Activated CD4-positive, CD25-positive, alpha-beta regulatory T cell treated with anti-CD3 and anti-CD28 coated beads, Interleukin-2, amount 50 U/mL, for 72 hours (primary cell): ENCODE results near the gene COX10.

ENCODE experiments used
- DNase-seq: peaks from one replicate; pipeline ENCODE4 v3.0.0; 2021

Gene COX10

DNA sequence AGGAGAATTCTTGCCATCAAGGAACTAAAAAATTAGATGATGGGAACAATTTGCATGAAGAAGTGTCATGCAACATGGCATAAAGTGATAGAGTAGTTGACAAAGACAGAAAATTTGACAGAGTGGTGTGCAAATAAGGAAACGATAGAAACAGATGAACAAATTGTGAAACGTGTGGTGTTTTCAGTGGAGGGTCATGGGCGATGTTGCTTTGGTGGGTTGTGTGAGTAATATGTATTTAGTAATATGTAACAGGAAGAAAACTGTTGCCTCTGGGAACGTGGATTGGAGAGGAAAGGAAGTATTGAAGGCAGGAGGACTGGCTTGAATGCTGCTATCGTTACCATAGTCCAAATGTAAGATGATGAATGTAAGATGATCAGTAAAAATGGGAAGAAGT is 3.6 kb downstream of the COX10 start:
- no peak for DNase-seq

DNA sequence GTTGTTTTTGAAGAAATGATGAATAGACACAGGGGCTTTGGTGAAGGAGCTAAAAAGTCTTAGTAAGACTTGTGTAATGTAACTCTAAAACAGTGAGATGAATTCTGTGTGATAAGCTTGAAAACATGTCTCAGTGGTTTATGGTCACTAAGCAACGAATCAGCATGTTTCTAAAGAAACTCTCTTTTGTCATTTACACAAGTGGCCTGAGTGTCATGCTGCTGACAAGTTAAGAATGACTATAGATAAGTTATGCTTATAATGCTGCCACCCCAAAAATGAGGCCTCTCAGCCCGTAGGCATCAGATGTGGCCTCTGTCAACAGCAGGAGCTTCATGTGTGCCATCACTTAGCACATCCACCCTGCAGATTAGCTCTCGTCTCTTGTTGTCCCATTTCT is 8.7 kb downstream of the COX10 start:
- no peak for DNase-seq

GRCh38 chr17:14080847-14081251 is 11.5 kb downstream of the COX10 start:
- no peak for DNase-seq

- DNase-seq: no peak
Measured at GRCh38 chr17:14082848-14083247, 13.5 kb downstream of the COX10 start.

GRCh38 chr17:14084955-14085354 is 15.7 kb downstream of the COX10 start:
- no peak for DNase-seq

DNA sequence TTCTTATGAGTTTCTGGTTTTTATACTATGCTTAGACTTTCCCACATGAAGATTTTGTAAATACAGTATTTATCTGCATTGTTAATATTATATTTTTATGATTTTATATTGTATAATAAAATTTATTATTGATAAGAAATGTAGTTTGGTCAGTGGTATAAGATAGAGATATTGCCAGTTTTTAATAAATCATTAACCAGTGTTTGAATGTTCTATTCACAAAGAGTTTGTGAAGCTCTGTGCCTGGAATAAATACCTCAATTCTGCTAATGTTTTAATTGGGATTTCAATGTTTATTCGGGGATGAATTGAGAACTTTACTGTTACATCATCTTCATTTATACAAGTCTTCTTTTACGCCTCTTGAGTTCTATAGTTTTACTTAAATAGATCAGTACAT is 16.9 kb downstream of the COX10 start:
- no peak for DNase-seq

GRCh38 chr17:14089179-14089578 is 19.9 kb downstream of the COX10 start:
- DNase-seq: no peak

DNA sequence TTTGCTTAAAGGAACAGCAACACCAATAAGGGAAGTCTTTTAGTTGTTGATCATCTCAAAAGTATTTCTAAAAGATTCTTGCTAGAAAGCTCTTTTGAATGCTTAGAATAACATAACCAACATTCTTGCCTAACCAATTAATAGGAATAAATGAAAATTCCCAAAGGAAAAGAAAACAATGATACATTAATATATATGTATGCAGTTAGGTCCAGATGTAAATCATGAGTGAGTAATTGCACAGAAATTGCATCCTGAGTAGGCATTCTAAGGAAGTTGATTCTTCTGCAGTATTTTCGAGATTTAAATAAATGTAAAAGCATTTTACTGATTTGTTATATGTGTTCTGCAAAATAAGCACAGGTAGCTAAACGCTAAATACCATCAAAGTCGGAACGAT is 22.1 kb downstream of the COX10 start:
- no peak for DNase-seq

DNA sequence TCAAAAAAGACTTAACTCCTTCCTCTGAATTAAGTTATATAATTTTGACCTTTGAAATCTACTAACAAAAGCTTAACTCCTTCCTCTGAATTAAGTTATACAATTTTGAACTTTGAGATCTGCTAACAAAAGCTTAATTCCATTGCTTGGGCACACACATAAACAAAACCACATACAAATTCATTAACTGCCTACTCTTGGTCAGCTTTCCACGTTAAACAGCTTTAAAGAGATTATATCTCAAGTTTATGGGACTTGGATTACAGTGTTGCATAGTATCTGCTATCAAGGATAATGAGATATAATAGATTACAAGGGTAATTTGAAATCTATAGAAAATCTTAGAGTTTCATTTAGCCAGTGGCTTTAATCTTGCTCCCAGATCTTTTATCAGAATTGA is 23.5 kb downstream of the COX10 start:
- DNase-seq: no peak

DNA sequence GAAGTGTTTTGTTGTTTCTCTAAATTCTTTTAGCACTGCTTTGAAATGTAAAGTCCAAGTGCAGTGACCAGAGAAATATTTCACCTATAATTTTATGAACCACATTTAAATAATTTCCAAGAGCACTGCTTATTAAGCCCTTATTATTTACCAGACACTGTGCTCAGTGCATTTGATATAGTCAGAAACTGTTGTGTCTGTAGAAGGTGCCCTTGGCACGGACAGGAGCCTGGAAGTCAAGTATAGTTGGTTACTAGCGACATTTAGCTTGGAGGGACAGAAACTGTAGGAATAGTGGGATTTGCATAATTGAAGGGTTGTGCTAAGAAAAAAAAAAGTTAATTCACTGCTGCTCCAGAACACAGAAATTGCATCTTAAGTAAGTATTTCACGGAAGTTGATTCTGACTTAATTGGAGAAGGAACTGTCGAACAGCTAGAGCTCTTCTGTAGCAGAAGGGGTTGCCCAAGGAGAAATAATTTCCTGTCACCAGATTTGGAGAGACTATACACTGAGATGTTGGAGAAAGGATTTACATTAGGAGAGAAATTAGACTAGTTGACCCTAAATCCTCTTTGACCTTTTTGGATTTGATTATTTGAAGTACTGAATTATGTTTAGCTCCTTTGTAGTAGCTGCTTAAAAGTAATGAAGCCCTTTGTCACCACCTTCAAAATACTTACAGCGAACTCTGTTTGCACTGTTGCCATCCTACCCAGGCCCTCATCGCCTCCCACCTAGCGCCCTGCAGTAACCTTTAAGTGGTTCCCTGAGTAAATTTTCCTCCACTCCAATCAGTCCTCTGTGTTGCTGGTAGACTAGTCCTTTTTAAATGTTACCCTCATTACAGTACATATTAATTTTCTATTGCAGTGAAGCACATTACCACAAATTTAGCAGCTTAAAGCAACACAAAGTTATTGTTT is 25.6 kb downstream of the COX10 start:
- no peak for DNase-seq

- DNase-seq: no peak
Measured at GRCh38 chr17:14095631-14096030, 26.3 kb downstream of the COX10 start.

DNA sequence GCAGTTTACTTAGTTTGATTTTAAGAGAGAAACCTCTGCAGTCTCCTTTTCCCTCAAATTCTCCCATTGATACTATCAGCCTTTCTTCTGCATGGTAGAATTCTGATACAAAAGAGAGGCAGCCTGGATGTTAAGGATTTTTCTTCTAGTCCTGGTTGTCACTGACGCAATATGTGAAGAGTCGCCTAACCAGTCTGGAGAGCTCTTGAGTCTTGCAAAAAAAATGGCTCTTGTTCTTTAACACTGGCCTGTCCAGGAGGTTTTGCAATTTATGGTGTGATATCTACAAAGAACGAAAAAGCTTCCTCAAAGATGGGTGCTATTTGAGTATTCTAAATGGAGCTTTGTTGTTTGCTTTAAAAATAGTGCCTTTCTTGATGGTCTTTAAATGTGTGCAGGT is 28.9 kb downstream of the COX10 start:
- no peak for DNase-seq

DNA sequence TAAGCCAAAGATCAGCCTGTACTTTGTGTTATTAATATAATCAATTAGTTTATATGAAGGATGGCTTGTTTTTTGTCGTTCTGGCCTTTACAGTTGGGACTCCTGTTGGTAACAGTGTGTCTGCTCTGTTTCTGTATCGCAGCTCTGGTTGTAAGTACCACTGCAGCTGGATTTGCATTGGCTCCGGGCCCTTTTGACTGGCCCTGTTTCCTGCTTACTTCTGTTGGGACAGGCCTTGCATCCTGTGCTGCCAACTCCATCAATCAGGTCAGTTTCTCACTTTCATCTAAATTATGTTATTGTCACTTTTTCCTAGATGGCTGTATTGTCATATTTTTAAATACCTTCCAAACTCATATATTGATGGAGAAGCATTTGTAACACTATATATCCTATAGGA is 32.7 kb downstream of the COX10 start:
- DNase-seq: no peak

- DNase-seq: no peak
Measured at GRCh38 chr17:14103836-14104235, 34.5 kb downstream of the COX10 start.

- no peak for DNase-seq
Measured at GRCh38 chr17:14104734-14105133, 35.4 kb downstream of the COX10 start.

DNA sequence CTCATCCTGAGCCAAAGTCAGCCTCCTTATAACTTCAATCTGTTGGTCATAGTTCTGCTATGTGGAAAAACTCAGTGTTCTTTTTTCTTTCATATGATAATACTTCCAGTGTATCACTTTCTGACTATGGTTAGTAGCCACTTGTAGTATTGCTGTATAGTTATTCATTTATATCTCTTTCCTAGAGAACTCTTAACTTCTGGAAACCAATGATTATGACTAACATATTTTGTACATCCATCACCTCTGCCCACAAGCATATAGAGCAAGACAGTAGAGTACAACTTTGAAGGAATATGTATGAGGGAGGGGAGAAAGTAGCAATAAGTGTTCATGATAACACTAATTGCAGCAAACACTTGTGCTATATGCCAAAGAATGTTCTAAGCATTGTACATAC is 38.6 kb downstream of the COX10 start:
- no peak for DNase-seq

DNA sequence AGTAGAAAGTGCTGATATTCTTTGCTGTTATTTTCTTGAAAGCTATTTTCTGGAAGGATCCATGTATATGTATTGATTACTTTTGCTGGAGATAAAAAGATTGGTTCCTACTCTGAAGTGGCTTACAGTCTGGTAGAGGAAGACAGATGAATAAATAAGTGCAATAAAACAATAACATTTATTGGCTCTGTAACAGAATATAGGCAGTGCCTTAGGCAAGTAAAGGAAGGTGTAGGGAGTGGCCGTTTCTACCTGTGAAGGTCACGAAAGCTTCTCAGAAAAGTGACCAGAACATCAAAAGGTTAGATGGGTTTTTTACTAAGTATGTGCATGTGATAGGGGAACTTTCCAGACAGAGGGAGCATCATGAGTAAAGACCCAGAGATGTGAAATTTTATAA is 43.1 kb downstream of the COX10 start:
- no peak for DNase-seq

DNA sequence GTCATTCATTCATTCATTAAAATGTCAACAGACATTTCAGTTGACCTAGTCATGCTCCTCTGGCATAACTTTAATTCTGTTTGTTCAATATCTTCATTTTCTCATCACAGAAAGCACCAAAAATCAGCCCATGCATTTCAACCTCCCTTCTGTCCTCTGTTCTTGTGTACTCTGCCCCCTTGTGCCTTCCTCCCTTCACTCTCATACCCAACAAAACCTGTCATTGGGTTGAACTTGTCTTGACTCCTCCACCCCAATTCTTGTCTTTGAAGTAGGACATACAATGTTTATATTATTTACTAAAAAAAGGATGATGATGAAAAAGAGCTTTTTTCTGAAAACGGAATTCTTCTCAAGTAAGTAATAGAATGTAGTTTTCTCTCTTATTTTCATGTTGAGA is 43.8 kb downstream of the COX10 start:
- no peak for DNase-seq

- DNase-seq: no peak
Measured at GRCh38 chr17:14116263-14117024, 47.1 kb downstream of the COX10 start.

DNA sequence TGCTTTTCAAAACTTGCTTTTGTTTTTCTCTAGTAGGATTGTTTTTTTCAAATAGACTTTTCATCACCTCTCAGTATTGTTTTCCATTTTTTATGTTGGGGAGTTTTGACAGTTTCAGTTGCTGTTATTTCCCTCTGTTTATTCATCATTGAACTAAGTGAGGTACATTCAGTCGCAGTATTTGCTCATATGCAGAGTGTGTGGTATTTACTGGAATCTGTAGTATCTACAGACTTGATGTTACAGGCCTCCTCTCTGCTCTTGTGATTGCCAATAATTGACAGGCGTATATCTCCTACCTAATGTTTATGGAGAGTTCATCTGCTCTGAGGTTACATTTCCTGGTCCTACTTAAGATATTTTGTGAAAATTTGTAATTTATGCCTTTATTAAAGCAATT is 49.6 kb downstream of the COX10 start:
- no peak for DNase-seq

- no peak for DNase-seq
Measured at GRCh38 chr17:14119546-14119945, 50.2 kb downstream of the COX10 start.

DNA sequence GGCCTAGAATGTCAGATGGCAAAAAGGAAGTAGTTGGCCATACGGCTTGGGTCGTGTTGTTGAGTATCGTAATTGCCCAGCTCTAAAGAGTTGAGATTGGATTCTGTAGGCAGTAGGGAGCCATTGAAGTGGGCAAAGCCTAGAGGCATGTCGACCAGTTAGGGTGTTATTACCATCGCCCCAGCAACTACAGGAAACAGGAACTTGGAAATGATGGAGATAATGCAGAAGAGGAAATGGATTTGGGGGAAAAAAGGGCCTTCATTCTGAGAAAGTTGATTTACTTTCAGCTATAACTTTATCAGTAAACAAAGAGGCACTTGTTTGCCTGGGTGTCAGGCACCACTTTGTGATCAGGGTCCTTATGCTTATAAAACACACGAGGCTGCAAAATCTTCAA is 52.6 kb downstream of the COX10 start:
- DNase-seq: no peak

- DNase-seq: no peak
Measured at GRCh38 chr17:14123619-14124278, 54.4 kb downstream of the COX10 start.

DNA sequence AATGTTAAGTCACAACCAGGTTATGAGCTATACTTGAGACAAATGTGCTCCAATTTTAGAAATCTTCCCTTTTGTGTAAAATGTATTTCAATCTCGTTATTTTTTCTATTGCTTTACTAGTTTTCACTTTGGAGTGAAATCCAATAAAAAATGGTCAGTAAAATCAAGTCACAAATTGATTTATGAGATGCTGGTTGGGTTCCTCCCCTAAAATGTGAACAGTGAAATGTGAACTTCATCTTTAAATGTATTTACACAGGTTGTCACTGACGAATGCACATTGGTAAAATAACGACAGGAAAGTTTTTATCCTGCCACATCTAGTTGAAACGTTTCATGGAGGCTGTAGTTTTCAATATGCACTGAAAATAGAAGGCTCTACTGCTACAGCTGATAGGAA is 55.5 kb downstream of the COX10 start:
- DNase-seq: no peak
